NCI-H510A (cell line): ENCODE measurements around the gene AFF4.

Source experiments
- DNase-seq: peaks from one replicate; lab custom pipeline; 2025; lab: John Stamatoyannopoulos, UW

The AFF4 gene

DNA sequence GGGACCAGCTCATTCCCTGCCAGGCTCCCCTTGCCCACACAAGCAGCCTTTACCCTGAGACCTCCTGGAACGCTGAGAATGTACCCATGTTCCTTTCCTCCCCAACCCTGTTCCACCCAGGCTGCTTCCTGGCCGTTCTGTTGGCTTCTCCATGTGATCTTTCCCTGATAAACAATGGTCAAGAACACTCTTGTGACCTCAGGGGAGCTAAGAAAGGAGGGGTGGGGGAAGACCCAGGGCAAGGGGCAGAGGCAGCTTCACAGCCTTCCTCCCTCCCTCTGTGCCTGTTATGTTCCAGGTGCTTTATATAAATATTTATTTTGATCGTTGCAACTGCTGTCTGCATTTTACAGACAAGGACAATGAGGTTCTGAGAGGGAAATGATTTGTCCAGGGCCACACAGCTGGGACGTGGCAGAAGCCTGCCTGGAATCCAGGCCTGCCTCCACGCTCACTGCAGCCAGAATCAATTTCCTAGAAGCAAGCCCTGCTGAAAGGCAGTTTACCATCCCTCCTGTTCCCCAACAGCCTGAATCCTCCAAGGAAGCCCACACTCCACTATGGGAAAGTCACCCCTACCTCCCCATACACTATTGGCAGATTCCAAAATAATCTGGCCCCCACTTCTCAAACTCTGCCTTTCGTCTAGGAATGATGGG, 136.9 kb downstream of the AFF4 start:
- DNase-seq = no peak

DNA sequence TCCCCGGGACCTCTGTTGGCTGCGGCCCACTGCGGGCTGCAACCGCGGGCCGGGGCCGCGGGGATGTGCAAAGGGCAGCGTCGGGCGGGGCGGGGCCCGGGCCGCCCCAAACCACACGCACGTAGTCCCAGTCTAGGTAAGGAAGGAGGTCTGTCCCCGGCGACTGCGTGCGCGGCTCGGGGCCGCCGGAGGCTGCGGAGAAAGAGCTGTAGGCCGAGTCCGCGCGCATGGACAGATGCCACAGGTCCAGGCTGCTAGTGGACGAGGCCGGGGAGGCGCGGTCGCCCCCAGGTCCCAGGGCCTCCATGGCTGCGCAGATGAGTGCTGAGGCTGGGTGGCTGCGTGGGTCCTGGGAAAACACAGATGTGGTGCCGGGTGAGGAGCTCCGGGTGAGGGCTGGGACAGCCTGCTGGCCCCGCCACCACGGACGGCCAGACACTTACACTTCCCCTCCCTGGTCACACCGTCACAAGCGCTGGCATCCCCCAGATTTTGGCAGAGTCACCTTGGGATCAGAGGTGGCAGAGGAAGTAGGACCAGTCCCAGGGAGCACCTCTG, 137.5 kb downstream of the AFF4 start:
- DNase-seq = no peak
